NCI-H2227 (cell line): ENCODE data around the gene NEIL3.

ENCODE experiments used
- DNase-seq: peaks from one replicate; lab custom pipeline; 2025; ENCODE audit not compliant: unreplicated experiment; lab: John Stamatoyannopoulos, UW

The NEIL3 gene

GRCh38 chr4:177356921-177357320, 47.2 kb downstream of the NEIL3 start:
- DNase-seq, result no peak

- no peak for DNase-seq
These were observed 57.7 kb downstream of the NEIL3 start for GRCh38 chr4:177367336-177367735.

GRCh38 chr4:177369372-177369771, 59.7 kb downstream of the NEIL3 start:
- no peak for DNase-seq

- DNase-seq, result no peak
These were observed 61.8 kb downstream of the NEIL3 start for GRCh38 chr4:177371461-177371860.

- no peak for DNase-seq
These were observed 65.3 kb downstream of the NEIL3 start for GRCh38 chr4:177374966-177375365.

GRCh38 chr4:177375372-177375771, 65.7 kb downstream of the NEIL3 start:
- no peak for DNase-seq

GRCh38 chr4:177376024-177376423, 66.3 kb downstream of the NEIL3 start:
- no peak for DNase-seq

- DNase-seq, result no peak
These were observed 71.1 kb downstream of the NEIL3 start for GRCh38 chr4:177380730-177381287.

GRCh38 chr4:177381762-177382310, 72.2 kb downstream of the NEIL3 start:
- no peak for DNase-seq

- peak; percentile 10 for DNase-seq
These were observed 75.3 kb downstream of the NEIL3 start for GRCh38 chr4:177384856-177385397.

GRCh38 chr4:177385576-177386277, 76.1 kb downstream of the NEIL3 start:
- DNase-seq, result no peak

GRCh38 chr4:177386278-177386815, 76.7 kb downstream of the NEIL3 start:
- DNase-seq, result no peak

- DNase-seq, result no peak
These were observed 81.6 kb downstream of the NEIL3 start for GRCh38 chr4:177391287-177391686.

- DNase-seq, result no peak
These were observed 82.3 kb downstream of the NEIL3 start for GRCh38 chr4:177391953-177392352.

GRCh38 chr4:177393236-177393635, 83.6 kb downstream of the NEIL3 start:
- DNase-seq, result no peak

- DNase-seq, result no peak
These were observed 86.7 kb downstream of the NEIL3 start for GRCh38 chr4:177396352-177396751.

GRCh38 chr4:177400030-177400429, 90.4 kb downstream of the NEIL3 start:
- no peak for DNase-seq

- no peak for DNase-seq
These were observed 92.1 kb downstream of the NEIL3 start for GRCh38 chr4:177401658-177402273.

GRCh38 chr4:177403746-177404145, 94.1 kb downstream of the NEIL3 start:
- DNase-seq, result no peak

GRCh38 chr4:177404342-177404741, 94.7 kb downstream of the NEIL3 start:
- no peak for DNase-seq

- no peak for DNase-seq
These were observed 95.3 kb downstream of the NEIL3 start for GRCh38 chr4:177404986-177405385.

- DNase-seq, result no peak
These were observed 95.8 kb downstream of the NEIL3 start for GRCh38 chr4:177405508-177405907.
